Stimulated activated CD4-positive, alpha-beta T cell treated with anti-CD3 and anti-CD28 coated beads, Interleukin-12 subunit alpha, Interleukin-12 subunit beta, amount 100 ng/mL, for 48 hours (primary cell): ENCODE results near the gene RBKS.
"Not testable (repeated sequence)": the region's sequence is repeated elsewhere in the genome, so short reads cannot be mapped to it uniquely, and the experiment has no call there.

ENCODE experiments used
- DNase-seq, 3 donors: peaks; one replicate each; pipeline ENCODE4 v3.0.0-alpha.2; 2020; ENCODE audit warnings: low read depth in 2 of 3, low spot score in 1 of 3

Gene RBKS

DNA sequence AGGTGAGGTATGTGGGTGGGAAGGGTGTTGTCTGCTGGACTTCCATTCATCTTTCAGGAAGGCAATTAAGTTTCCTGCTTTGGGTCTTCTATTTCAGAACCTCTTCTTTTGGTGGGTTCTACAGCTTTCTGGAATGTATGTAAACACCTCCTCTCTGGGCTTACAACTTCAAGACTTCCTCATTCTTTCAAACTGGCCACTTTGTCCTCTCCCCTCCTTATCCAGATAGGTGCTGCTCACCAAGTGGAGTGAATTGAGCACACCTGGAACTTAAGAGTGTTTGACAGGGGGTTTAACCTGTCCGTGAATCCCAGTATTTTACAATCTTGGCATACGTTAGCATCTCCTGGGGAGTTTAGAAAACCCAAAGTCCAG is 123.9 kb downstream of the RBKS start:
- no peak for DNase-seq

DNA sequence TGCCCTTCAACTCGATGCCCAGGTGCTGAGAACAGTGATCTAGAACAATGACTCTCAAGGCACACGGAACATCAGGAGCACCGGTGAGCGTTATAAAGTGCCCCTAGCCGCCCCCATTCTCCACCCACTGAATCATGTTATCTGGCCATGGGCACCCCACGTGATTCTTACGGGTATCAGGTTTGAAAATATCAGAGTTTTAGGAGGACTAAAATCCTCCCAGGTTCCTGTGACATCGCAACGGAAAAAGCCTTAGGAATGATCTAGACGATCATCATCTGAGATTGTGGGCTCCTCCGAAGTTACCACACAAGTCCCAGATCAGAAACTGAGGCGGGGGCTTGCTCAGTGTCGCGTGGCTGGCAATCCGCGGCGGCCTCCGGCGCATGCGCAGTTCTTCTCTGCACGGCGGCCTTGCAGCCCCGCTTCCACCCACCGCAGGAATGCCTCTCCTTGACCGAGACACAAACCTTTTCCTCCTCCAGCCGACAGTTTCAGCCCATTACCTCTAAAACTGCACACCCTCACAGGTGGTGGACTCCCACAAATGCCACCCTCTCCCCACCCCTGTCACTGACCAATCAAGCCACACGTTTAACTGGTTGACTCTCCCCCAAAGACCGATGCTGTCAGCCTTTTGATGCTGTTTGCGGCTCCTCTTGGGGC is 124.4 kb downstream of the RBKS start:
- DNase-seq = peak in 2 of 3 donors; percentile 21 to 54

DNA sequence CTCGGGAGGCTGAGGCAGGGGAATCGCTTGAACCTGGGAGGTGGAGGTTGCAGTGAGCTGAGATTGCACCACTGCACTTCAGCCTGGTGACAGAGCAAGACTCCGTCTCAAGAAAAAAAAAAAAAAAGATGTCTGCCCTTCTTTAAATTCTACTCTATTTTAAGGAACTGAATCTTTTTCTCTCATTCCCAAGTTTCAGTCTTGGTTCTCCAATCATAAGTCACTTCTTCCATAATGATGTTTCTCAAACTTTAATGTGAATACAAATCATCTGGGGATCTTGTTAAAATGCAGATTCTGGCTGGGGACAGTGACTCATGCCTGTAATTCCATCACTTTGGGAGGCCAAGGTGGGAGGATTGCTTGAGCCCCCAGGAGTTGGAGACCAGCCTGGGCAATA is 125.7 kb downstream of the RBKS start:
- not testable (repeated sequence) for DNase-seq

DNA sequence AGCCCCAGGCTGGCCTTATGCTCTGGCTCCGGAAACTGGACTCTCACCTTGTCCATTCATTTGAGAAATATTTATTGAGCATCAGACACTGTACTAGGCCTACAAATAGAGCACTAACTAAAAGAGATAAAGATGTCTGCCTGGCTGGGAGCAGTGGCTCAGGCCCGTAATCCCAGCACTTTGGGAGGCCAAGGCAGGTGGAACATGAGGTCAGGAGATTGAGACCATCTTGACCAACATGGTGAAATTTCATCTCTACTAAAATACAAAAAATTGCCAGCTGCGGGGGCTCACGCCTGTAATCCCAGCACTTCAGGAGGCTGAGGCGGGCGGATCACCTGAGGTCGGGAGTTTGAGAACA is 126.3 kb downstream of the RBKS start:
- no peak for DNase-seq

DNA sequence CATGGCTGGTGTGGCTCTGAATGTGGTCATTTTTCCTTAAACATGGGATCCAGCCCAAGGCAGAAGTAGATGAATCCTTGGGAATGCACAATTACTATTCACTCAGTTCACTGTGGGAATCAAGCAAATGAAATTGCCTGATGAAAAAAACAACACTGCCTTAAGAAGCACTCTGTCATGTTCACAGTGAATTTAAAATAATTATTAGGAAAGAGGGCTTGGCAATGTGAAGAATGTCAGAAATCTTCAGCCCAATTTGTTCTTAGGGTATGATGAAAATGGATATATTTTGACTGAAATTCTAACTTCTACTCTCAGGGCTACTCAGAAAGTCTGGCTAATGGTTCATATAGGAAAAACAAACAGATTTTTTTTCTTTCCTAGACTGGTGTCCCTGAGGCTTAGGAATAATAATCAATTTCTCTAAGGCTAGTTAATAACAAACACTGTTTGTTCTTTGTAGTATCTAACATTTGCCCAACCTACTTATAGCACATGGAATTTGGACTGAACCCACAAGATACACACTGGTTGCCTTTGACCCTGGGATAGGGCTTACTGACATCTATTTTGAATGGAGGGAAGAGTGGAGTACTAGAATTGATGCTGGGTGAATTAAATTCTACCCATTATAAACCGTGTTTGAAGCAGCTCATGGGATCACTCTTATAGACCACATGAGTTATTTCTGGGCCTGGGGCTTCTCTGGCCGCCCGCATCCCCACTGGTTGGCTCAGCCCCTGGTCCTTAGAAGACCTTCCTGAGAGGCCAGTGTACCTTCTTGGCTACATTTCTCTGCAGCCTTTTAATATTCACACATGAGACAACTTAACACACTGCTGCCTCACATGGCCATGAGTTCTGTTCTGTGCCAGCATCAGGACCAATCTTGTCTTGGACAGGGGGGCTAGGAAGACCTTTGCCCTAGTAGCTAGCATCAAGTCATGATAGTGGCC is 127.0 kb downstream of the RBKS start:
- no peak for DNase-seq

DNA sequence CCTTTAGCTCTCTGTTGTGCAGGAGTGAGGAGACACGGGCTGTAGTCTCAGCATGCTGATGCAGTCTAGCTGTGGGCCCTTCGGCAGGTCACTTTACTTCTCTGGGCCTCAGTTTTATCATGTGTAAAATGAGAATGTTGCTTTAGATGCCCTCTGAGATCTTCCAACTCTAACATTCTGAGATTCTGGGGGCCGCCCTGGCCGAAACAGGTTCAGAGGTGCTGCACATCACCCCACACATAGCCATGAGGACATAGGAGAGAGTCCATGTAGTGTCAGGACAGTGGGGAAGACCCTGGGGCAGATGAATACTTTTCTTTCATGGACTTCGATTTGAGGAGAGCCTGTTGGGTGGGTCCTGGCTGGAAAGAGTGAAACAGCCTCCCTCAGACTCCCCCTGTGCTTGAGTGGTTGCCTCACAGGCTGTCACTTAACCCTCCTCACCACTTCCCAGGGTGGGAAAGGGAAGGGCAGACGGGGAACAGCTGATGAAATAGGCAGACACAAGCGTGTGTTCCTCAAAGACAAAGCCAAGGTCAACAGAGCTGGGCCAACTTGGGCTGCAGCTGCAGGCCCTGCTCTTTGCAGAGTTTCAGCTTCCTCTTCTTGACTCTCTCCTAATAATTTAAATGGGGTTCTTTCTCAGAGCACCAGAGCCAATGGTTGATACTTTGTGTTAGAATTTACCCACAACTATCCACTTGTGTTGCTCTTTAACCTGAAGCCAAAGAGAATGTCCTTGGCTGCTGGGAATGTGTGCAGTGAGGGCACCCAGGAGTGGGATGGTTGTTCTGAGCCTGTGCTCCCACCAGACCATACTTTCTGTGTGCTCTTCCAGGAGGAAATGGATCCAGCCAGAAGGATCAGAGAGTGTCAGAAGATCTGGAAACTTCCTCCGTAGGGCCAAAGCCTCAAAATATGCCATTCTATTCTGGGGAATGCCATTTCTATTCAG is 133.4 kb downstream of the RBKS start:
- no peak for DNase-seq

DNA sequence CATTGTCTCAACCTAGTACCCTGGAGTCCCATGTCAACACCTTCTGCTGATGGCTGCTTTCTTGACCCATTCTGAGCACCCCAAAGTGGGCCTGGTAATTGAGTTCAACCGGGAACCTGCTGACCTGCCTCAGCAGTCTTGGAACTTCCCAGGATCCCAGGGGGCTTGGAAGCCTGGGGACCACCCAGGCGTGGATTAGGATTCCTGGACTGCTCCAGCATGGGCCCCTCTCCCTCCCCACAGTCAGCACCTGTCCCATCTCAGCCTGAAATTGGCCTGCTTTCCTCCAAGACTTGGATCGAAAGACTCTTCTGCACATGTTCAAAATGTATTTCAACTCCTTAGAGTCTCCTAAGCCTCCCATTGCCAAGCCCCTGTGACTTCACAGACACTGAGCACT is 134.1 kb downstream of the RBKS start:
- no peak for DNase-seq

DNA sequence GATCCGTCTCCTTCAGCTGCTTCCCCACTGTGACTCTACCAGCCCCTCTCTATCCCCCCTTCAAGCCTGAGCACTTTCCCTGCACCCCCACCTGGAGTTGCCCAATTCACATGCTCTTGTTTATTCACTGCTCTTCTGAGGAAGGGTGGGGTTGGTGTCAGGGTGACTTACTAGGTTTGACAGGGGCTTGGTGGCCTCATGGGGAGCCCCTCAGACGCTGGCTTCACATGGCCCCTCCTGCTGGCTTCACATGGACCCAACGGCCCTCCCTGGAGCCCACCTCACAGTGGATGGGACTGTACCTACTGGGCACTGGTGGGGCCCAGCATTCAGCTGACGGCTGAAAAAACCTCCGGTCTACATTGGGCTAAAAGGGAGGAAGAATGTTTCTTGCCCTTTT is 135.4 kb downstream of the RBKS start:
- DNase-seq = no peak

DNA sequence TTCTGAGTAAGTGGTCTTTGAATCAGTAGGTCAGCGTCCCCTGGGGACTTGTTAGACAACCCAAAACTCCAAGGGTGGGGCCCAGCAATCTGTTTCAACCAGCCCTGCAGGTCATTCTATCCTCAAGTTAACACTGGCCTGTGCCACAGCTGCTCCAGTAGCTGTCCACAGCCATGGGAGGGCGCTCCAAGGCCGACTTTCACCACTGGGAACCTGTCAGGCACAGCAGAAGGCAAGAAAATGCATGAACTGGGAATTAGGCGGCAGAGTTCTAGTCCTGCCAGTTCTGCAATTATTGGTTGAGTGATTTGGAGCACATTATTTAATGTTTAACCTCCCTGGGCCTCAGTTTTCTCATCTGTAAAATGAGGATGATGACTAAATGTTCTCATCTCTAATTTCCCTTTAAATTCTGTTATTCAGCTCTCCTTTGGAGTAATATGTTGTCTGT is 136.0 kb downstream of the RBKS start:
- peak; percentile 69 to 81 (median 77) for DNase-seq

DNA sequence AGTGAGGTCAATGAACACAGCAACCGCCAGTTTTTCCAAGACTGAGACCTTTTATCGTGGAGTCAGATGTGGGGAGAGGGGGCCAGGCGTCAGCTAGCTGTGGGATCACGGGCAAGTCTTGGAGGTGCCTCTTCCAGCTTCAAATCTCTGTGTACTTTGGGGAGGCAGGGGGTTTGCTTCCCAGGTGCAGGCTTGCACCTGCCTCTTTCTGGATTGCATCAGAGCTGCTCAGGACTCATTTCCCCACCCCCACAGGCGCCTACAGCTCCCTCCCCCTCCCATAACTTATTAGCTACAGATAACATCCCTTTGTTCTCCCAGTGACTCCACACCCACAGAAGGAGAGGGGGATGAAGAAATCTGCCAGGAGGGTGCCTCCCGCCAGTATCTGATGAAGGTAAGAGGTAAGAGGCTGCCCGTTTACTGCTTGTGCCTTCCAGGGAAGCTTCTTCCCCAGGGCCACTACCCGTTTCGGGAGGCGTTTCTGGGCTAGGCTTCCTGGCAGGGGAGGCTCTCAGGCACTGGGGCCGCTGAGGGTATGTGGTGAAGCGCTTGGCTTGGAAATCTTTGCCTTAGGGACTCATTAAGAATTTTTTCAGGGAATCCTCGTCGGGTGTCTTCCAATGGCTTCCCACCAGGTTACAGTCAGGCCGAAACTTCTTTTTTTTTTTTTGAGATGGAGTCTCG is 137.5 kb downstream of the RBKS start:
- no peak for DNase-seq

DNA sequence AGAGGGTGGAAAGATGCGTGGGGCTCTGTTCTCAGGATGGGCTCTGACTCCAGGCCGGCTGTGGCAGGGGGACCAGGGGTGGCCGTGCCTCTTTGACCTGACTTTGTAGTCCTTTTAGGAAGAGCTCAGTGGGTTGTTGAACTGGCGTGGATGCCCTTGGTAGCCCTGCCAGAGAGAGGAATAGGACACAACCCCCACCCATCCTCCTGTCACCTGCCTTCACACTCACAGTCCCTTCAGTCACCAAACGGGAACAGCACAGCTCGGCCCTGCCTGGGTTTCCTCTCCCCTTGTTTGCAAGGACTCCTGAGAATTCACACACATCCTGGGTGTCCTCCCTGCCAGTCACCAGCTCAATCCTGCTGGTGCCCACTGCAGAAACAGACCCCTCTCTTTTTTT is 138.8 kb downstream of the RBKS start:
- no peak for DNase-seq

DNA sequence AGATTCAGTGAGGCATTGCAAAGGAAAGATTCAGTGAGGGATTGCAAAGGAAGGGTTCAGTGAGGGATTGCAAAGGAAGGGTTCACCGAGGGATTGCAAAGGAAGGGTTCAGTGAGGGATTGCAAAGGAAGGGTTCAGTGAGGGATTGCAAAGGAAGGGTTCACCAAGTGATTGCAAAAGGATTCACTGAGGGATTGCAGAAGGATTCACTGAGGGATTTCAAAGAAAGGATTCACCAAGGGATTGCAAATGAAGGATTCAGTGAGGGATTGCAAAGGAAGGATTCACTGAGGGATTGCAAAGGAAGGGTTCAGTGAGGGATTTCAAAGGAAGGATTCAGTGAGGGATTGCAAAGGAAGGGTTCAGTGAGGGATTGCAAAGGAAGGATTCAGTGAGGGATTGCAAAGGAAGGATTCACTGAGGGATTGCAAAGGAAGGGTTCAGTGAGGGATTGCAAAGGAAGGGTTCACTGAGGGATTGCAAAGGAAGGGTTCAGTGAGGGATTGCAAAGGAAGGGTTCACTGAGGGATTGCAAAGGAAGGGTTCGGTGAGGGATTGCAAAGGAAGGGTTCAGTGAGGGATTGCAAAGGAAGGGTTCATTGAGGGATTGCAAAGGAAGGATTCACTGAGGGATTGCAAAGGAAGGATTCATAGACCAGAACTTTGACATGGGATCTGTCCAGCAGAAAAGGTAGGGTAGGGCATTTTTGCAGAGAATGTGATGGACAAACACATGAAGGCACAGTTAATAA is 141.2 kb downstream of the RBKS start:
- DNase-seq = not testable (repeated sequence)

DNA sequence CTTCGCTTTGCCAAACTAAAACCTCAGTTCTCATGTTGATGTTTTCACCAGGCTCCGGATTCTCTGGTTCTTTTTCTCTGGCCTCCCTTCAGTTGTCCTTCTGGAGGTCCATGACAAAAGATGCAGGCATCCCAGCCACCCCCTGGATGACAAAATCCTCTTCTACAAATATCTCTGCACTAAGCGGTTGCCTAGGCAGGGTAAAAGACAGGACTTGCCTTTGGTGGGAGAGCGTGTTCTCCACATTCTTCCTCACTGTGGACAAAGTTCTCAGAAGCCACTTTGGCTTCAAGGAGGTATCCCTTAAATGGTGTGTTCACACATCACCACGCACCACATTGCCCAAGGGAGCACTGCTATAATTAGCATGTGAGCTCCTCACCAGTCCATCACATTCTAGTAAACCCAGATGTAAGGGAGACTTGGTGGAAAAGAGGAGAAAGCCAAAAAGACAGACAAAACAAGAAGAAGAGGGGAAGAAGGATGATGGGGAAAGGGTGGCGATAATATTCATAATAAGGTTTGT is 142.3 kb downstream of the RBKS start:
- no peak for DNase-seq

DNA sequence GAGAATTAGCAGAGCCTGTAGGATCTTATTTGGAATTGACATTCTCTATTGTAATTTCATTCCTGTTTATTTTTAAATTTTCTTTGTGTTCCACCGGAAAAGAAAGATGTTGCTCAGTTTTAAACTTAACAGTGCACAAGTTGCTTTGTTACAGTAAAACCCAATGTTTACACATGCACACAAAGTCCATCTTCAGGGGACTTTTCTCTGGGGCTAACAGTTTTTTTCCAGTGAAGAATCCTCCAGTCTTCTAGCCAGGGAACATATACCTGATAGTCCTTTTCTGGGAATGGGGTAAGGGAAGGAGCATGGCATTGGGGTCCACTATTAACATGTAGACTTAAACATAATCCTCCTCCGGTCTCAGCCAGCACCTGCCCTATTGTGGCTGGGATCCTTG is 143.9 kb downstream of the RBKS start:
- DNase-seq = no peak

DNA sequence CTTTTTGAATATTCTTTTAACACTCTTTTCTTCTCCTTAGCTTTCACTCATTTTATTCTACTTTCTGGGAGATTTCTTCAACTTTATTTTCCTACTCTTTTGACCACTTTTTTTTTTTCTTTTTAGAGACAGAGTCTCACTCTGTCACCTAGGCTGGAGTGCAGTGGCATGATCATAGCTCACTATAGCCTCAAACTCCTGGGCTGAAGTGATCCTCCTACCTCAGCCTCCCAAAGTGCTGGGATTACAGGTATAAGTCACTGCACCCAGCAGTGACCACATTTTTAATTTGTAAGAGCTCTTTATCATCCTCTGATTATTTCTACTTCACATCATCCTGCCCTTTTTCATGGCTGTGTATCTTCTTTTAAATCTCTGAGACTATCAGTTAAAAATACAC is 144.7 kb downstream of the RBKS start:
- DNase-seq = not testable (repeated sequence)

DNA sequence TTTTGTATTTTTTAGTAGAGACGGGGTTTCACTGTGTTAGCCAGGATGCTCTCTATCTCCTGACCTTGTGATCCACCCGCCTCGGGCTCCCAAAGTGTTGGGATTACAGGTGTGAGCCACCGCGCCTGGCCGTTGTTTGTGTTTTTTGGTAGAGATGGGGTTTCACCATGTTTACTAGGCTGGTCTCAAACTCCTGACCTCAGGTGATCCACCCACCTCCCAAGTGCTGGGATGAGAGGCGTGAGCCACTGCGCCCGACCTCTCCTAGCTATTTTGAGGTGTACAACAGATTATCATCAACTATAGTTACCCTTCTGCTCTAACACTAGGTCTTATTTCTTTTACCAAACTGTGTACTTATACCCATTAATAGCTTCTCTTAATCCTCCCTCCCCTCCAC is 147.6 kb downstream of the RBKS start:
- no peak for DNase-seq

DNA sequence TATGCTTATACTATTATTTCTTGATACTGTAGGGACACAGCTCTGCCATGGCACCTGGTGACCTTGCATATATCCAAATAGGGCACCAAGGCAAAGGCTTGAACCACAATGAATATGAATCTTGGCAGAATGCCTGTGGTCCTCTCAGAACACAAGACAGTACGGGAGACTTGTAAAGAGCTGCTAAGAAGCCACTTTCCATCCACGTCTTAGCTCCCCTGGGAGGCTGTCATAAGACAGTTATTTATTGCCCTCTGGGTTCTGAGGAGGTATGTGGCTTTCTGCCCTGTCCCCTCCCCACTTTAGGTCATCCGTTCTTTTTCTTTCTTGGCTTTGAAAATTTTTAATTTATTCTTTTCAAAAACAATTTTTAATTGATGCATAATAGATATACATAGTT is 148.5 kb downstream of the RBKS start:
- DNase-seq = no peak

DNA sequence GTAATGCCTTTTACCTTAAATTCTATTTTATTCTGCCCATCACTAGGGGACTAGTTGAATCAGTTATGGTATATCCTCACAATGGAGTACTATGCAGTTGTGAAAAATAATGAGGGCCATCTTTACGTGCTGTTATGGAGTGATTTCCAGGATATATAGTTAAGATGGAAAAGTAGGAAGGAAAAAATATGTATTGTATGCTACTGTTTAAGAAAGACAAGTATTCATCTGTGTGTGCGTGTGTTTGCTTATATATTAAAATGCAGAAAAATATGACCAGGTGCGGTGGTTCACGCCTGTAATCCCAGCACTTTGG is 151.2 kb downstream of the RBKS start:
- DNase-seq = no peak

DNA sequence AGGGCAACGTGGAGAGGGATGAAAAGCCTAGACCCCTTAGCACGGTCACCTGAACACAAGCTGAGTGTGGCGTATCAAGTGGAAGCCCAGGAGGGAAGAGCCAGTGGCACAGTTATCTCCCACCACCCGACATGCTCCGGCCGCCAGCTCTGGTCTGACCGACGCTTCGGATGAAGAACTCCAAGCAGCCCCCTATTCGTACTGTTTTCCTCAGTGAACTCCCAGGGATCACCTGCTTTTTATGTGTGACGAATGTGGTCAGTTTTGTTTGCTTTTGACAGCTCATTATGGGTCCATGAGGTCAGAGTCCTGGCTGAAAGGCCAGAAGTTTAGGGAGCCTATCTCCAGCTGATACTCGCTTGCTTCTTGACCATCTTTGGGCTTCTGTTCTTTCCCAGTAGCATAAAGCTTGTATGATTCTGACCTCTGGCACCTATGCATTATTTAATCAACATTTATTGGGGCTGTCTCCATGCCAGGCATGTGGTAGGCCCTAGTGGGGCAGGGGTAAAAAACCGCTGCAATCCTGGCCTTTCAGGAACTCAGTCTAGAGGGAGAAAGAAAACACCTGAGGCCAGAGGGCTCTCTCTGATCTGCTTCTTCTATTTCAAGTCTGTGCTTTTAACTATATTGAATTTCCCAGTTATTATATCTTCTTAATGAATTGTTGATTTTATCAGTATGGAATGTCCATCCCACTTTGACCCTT is 151.7 kb downstream of the RBKS start:
- no peak for DNase-seq
